Activated CD4-positive, alpha-beta T cell treated with anti-CD3 and anti-CD28 coated beads, Interleukin-2, amount 50 U/mL, for 24 hours (primary cell): ENCODE measurements around the gene RTRAF.

ENCODE experiments used
- DNase-seq, 2 donors: peaks; one replicate each; pipeline ENCODE4 v3.0.0-alpha.2; 2020; ENCODE audit warnings: low read depth in 1 of 2, low spot score in 1 of 2

RTRAF gene

GRCh38 chr14:52048641-52049204, 59.4 kb downstream of the RTRAF start:
- no peak for DNase-seq

DNA sequence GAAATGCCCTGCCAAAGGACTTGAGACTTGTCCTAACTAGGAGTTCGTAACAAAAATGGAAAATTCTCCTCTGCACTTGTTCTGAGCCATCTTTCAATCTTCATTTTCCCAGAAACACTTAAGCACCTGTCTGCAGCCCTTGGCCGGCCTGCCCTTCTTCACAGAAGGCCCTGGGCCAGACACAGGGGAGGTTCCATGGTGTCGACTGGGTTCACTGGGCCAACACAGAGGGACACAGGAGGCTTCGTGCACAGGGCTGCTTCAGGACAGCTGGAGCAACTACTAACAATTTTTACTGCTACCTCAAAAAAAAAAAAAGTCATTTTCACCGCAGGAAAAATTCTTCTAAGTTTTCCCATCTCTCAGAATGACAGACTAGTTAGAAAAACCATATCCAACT, 59.9 kb downstream of the RTRAF start:
- no peak for DNase-seq

- no peak for DNase-seq
Observed at GRCh38 chr14:52049721-52050588, 60.6 kb downstream of the RTRAF start.

DNA sequence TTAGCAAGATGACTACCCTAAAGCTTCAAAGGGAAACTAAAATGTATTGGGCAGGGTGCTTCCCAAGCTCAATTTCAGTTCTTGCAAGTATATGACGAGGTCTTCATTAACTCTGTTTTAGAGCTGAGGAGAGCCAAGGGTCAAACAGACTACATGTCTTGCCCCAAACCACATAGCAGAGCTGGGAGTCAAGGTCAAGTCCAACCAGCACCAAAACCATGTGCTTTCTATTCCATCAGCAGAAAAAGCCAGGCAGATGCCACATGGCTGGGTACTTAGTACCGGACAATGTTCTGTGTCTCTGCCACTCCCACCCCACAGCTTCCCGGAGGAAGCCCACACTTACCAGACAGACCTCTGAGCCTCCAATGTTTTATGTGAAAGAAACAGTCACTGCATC, 61.9 kb downstream of the RTRAF start:
- no peak for DNase-seq

- no peak for DNase-seq
Observed at GRCh38 chr14:52051871-52052270, 62.5 kb downstream of the RTRAF start.

- no peak for DNase-seq
Observed at GRCh38 chr14:52052288-52052943, 63.1 kb downstream of the RTRAF start.

DNA sequence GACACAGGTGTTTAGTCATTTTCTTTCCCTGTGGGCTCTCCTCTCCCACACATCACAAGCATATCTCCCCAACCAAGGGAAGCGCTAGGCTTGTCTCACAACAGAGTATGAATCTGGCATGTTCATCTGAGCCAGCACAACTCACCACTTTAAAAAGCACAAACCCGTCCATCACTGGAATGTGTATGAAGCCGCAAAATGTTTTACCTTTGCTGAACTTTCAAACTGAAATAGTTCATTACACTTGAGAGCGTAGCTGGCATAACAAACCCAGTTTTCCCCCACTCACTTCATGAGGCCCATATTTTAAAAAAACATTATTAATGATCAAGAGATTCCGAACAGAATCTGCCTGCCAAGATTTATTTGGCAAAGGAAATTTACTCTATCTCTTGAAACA, 63.7 kb downstream of the RTRAF start:
- no peak for DNase-seq

GRCh38 chr14:52054678-52055077, 65.3 kb downstream of the RTRAF start:
- DNase-seq = no peak

DNA sequence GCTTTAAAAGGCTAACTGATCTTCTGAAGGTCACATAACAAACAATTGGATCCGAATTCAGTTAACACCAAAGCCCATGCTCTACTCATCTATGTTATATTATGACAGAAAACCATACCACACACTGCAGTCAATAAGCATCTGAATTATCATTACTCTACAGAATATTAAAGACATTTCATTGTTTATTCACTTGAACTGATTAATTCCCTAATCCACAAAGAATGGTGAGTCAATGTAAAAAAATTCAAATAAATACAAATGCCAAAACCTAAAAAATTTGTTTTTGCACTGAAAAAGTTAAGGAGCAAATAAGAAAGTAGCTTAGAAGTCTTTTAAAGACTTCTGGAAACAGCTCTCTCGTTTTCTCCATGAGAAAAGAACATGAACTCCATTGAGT, 65.8 kb downstream of the RTRAF start:
- DNase-seq = no peak

DNA sequence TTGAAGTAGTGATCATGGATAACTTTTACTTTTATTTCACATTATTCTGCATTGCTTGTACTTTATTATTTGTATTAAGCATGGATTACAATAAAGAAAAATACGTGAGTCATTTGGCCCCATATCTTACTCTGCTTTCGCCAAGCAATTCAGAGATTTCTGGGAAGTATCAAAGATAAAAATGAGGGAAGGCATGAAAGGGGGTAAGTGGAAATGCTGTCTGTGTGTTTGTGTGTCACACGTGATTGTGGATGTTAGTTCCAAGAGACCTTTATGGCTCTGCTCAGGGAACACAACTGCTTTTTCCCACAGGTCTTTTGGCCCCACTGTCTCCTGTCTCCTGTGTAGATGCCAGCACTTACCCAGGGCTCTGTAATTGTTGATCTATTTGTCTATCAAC, 69.0 kb downstream of the RTRAF start:
- DNase-seq = no peak

DNA sequence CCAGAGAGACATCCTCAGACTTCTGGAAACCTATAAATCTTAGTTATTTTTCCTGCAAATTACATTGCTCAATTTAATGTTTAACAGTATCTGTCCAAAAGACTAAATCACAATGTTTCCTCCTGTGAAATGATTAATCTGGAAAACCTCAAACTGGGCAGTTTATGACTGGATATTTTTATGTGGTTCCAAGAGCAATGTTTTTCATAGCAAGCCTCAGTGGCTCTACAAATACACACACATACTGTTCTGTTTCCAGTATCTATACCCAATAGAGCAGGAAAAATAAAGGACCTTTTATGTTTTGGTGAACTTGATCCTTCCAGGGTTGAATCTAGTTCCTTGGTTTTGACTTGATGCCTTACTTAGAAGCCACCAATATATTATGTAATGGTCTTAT, 70.3 kb downstream of the RTRAF start:
- DNase-seq = no peak

DNA sequence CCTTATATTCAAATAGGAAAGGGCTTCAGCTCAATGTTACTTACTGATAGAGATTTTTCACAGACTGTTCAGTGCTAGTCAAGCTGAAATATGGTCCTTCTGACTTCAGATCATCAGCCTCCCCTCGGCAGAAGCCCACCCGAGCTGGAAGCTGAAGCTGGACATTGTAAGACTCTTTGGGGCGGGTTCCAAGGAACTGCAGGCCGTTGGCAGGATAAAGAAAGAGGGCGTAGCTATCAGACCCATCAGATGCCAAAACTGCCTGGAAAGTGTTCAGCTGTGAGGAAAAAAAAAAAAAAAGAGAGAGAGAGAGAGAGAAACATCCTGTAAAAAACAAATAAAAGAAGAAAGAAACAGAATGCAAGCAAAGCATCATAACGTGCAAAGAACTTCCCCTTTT, 70.7 kb downstream of the RTRAF start:
- no peak for DNase-seq
